Measurements from ENCODE around the gene PDCD10. TPM values are rescaled to one million over a fixed set of nuclear protein-coding genes. Genes with fewer than 3 reads are reported as not detected.

Gene PDCD10
- 73.9 and 76.1 TPM in 2 replicates for total RNA-seq

- intact Hi-C loops (cut with micrococcal nuclease), result loop anchor here (1.0 to 10.0 kb wide), 6 partner anchors 43 to 1930 kb away; partner anchors contain the start of genes GOLIM4, MECOM and ZBBX
- peaks cover 8% of the 10 kb centered on the region for H3K36me3 Mint-ChIP-seq (ENCODE audit: low read depth)
- peaks cover 28% of the 10 kb centered on the region for H3K4me1 Mint-ChIP-seq
- H3K27me3 Mint-ChIP-seq, result peaks cover 7% of the 10 kb centered on the region
- H3K27ac Mint-ChIP-seq, result no peak within 1 kb of the TSS
- no peak within 1 kb of the TSS for H3K4me3 Mint-ChIP-seq
- no peaks in the 10 kb centered on the region for H3K9me3 Mint-ChIP-seq
- peak; percentile 99 for DNase-seq
These were observed at the start of gene PDCD10 for GRCh38 chr3:167734498-167735232. TSS of gene PDCD10 (minus strand) at chr3:167734892. CDS start at chr3:167720157, 14,735 bp downstream.

GRCh38 chr3:167783781-167784180, 49.1 kb upstream of the PDCD10 start:
- Mint-ChIP-seq H3K9me3 (no peaks in the 10 kb centered on the region), H3K27me3 (no peaks in the 10 kb centered on the region), H3K36me3 (ENCODE audit: low read depth) (no peaks in the 10 kb centered on the region), H3K27ac (no peak overlapping the region), H3K4me1 (no peaks in the 10 kb centered on the region), H3K4me3 (no peak overlapping the region)
- intact Hi-C loops (cut with micrococcal nuclease), result no loop called here
- DNase-seq, result no peak

- no peak for DNase-seq
- Mint-ChIP-seq H3K4me3 (no peak overlapping the region), H3K36me3 (ENCODE audit: low read depth) (no peaks in the 10 kb centered on the region), H3K27ac (no peak overlapping the region), H3K4me1 (no peaks in the 10 kb centered on the region), H3K9me3 (no peaks in the 10 kb centered on the region), H3K27me3 (no peaks in the 10 kb centered on the region)
- intact Hi-C loops (cut with micrococcal nuclease), result no loop called here
These were observed 45.7 kb upstream of the PDCD10 start for GRCh38 chr3:167780214-167780883.

- H3K27ac Mint-ChIP-seq, result no peak overlapping the region
- H3K4me1 Mint-ChIP-seq, result peaks cover 2% of the 10 kb centered on the region
- no peak overlapping the region for H3K4me3 Mint-ChIP-seq
- no peak for DNase-seq
- no peaks in the 10 kb centered on the region for H3K36me3 Mint-ChIP-seq (ENCODE audit: low read depth)
- no peaks in the 10 kb centered on the region for H3K27me3 Mint-ChIP-seq
- H3K9me3 Mint-ChIP-seq, result no peaks in the 10 kb centered on the region
- intact Hi-C loops (cut with micrococcal nuclease), result no loop called here
These were observed 42.7 kb upstream of the PDCD10 start for GRCh38 chr3:167777356-167777755.

- Mint-ChIP-seq H3K36me3 (ENCODE audit: low read depth) (no peaks in the 10 kb centered on the region), H3K27me3 (no peaks in the 10 kb centered on the region), H3K9me3 (no peaks in the 10 kb centered on the region), H3K27ac (no peak overlapping the region), H3K4me1 (peaks cover 2% of the 10 kb centered on the region), H3K4me3 (no peak overlapping the region)
- intact Hi-C loops (cut with micrococcal nuclease), result no loop called here
- DNase-seq, result no peak
These were observed 41.5 kb upstream of the PDCD10 start for GRCh38 chr3:167776066-167776685.

GRCh38 chr3:167773584-167773983, 38.9 kb upstream of the PDCD10 start:
- intact Hi-C loops (cut with micrococcal nuclease), result no loop called here
- Mint-ChIP-seq H3K4me3 (no peak overlapping the region), H3K27ac (no peak overlapping the region), H3K27me3 (no peaks in the 10 kb centered on the region), H3K36me3 (ENCODE audit: low read depth) (no peaks in the 10 kb centered on the region), H3K4me1 (peaks cover 2% of the 10 kb centered on the region), H3K9me3 (no peaks in the 10 kb centered on the region)
- no peak for DNase-seq

- Mint-ChIP-seq H3K9me3 (no peaks in the 10 kb centered on the region), H3K27me3 (no peaks in the 10 kb centered on the region), H3K4me1 (peaks cover 2% of the 10 kb centered on the region), H3K27ac (no peak overlapping the region), H3K4me3 (no peak overlapping the region), H3K36me3 (ENCODE audit: low read depth) (no peaks in the 10 kb centered on the region)
- intact Hi-C loops (cut with micrococcal nuclease), result no loop called here
- no peak for DNase-seq
These were observed 38.3 kb upstream of the PDCD10 start for GRCh38 chr3:167772992-167773391.

- no peaks in the 10 kb centered on the region for H3K36me3 Mint-ChIP-seq (ENCODE audit: low read depth)
- no peak overlapping the region for H3K27ac Mint-ChIP-seq
- peaks cover 5% of the 10 kb centered on the region for H3K27me3 Mint-ChIP-seq
- intact Hi-C loops (cut with micrococcal nuclease), result no loop called here
- no peak overlapping the region for H3K4me3 Mint-ChIP-seq
- peaks cover 5% of the 10 kb centered on the region for H3K4me1 Mint-ChIP-seq
- no peak for DNase-seq
- H3K9me3 Mint-ChIP-seq, result peaks cover 10% of the 10 kb centered on the region
These were observed 27.6 kb upstream of the PDCD10 start for GRCh38 chr3:167762296-167762695.

- Mint-ChIP-seq H3K27ac (no peak overlapping the region), H3K27me3 (peaks cover 5% of the 10 kb centered on the region), H3K36me3 (ENCODE audit: low read depth) (no peaks in the 10 kb centered on the region), H3K4me1 (peaks cover 5% of the 10 kb centered on the region), H3K4me3 (no peak overlapping the region), H3K9me3 (peaks cover 10% of the 10 kb centered on the region)
- intact Hi-C loops (cut with micrococcal nuclease), result no loop called here
- no peak for DNase-seq
These were observed 26.6 kb upstream of the PDCD10 start for GRCh38 chr3:167761302-167761701.

GRCh38 chr3:167754049-167754448, 19.4 kb upstream of the PDCD10 start:
- Mint-ChIP-seq H3K27me3 (no peaks in the 10 kb centered on the region), H3K27ac (no peak overlapping the region), H3K4me3 (no peak overlapping the region), H3K9me3 (no peaks in the 10 kb centered on the region), H3K36me3 (ENCODE audit: low read depth) (no peaks in the 10 kb centered on the region), H3K4me1 (peaks cover 6% of the 10 kb centered on the region)
- no peak for DNase-seq
- intact Hi-C loops (cut with micrococcal nuclease), result no loop called here

GRCh38 chr3:167750272-167750971, 15.7 kb upstream of the PDCD10 start:
- intact Hi-C loops (cut with micrococcal nuclease), result no loop called here
- Mint-ChIP-seq H3K27me3 (no peaks in the 10 kb centered on the region), H3K27ac (no peak overlapping the region), H3K4me3 (peak overlapping the region; percentile 18), H3K9me3 (no peaks in the 10 kb centered on the region), H3K36me3 (ENCODE audit: low read depth) (no peaks in the 10 kb centered on the region), H3K4me1 (peaks cover 6% of the 10 kb centered on the region)
- DNase-seq, result peak; percentile 61

GRCh38 chr3:167749728-167750127, 15.0 kb upstream of the PDCD10 start:
- Mint-ChIP-seq H3K36me3 (ENCODE audit: low read depth) (no peaks in the 10 kb centered on the region), H3K27me3 (no peaks in the 10 kb centered on the region), H3K4me3 (no peak overlapping the region), H3K9me3 (no peaks in the 10 kb centered on the region), H3K27ac (no peak overlapping the region), H3K4me1 (peaks cover 6% of the 10 kb centered on the region)
- intact Hi-C loops (cut with micrococcal nuclease), result no loop called here
- DNase-seq, result no peak

- no peak overlapping the region for H3K27ac Mint-ChIP-seq
- no peak for DNase-seq
- H3K27me3 Mint-ChIP-seq, result no peaks in the 10 kb centered on the region
- H3K9me3 Mint-ChIP-seq, result no peaks in the 10 kb centered on the region
- peaks cover 6% of the 10 kb centered on the region for H3K4me1 Mint-ChIP-seq
- no peak overlapping the region for H3K4me3 Mint-ChIP-seq
- intact Hi-C loops (cut with micrococcal nuclease), result no loop called here
- H3K36me3 Mint-ChIP-seq (ENCODE audit: low read depth), result no peaks in the 10 kb centered on the region
These were observed 14.5 kb upstream of the PDCD10 start for GRCh38 chr3:167749209-167749608.

- no peak for DNase-seq
- no peaks in the 10 kb centered on the region for H3K27me3 Mint-ChIP-seq
- no peak overlapping the region for H3K27ac Mint-ChIP-seq
- intact Hi-C loops (cut with micrococcal nuclease), result no loop called here
- H3K4me1 Mint-ChIP-seq, result peaks cover 3% of the 10 kb centered on the region
- no peak overlapping the region for H3K4me3 Mint-ChIP-seq
- no peaks in the 10 kb centered on the region for H3K9me3 Mint-ChIP-seq
- H3K36me3 Mint-ChIP-seq (ENCODE audit: low read depth), result no peaks in the 10 kb centered on the region
These were observed 9.1 kb upstream of the PDCD10 start for GRCh38 chr3:167743799-167744198.

Measured in activated CD4-positive, alpha-beta T cell treated with anti-CD3 and anti-CD28 coated beads, Interleukin-2, amount 10 ng/mL, durations not matched to agents 24 days and 14 days (primary cell).